ENCODE measurements around the gene HPGDS.

The HPGDS gene

DNA sequence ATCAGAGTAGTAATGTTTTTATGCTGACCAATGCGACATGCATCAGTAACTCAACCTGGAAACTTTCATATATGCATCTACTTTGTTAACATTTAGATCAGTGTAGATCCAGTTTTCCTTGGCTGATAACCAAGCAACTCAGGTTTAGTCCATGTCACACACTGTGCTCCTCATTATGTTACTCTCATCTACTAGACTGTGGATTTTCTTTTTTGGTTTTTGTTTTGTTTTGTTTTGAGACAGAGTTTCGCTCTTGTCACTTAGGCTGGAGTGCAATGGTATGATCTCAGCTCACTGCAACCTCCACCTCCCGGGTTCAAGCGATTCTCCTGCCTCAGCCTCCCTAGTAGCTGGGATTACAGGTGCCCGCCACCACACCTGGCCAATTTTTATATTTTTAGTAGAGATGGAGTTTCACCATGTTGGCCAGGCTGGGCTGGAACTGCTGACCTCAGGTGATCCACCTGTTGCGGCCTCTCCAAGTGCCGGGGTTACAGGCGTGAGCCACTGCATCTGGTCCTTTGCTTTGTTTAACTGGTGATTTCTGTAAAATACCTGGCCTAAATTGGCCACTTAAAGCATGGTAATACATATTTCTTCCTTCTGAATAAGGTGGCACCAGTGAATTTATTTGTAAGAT is 86.4 kb downstream of the HPGDS start:
- DNase-seq (ENCODE audit: low read depth, low spot score) = no peak

DNA sequence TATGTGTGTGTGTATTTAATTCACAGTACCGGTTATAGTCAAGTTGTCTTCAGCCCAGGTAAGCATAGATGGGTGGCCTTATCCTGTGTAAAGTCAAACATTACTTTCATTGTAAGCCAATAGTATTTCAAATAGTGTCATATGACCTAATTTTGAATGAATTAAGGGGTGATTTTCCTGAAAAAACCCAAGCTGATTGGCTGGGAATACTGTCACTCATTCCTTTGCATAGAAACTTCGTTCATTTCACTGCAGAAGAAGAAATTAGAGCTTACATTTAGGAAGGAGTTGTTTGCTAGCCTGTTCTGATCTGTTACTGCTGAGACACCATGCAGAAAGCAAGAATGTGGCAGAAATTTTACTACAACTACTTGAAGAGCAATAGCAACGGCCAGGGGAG is 89.6 kb downstream of the HPGDS start:
- DNase-seq (ENCODE audit: low read depth, low spot score) = peak; percentile 2

GRCh38 chr4:94251094-94251493 is 91.5 kb downstream of the HPGDS start:
- no peak for DNase-seq (ENCODE audit: low read depth, low spot score)

Data from iPS DF 19.7 (cell line).